K562 (cell line): ENCODE data around the gene ETFBKMT. TPM values are rescaled to one million over a fixed set of nuclear protein-coding genes. Genes with fewer than 3 reads are reported as not detected.
A peak's percentile ranks its signal among the peaks of the same experiment; 100 is the strongest.

Experiments
- BRCA1 ChIP-seq, 2 experiments: fragments of 450-650 bp in 1 of 2; sonication (generic) in 1 of 2; formaldehyde crosslinking in 1 of 2; IDR thresholded peaks; 2 replicates each; pipeline versions ENCODE4 v1.5.0 to v1.6.1; 2017 to 2020; ENCODE audit warnings: mild to moderate bottlenecking in 1 of 2, missing genetic modification reagents in 1 of 2
- CBX8 ChIP-seq: fragments of 200-600 bp; sonication (generic); IDR thresholded peaks from 2 replicates; pipeline ENCODE4 v1.6.1; 2012; ENCODE audit warnings: borderline replicate concordance, mixed run types, low read depth, mild to moderate bottlenecking, moderate library complexity, mixed read lengths, low read length, control low read depth, inconsistent platforms; ENCODE audit not compliant: poor library complexity, severe bottlenecking; ENCODE audit errors: extremely low read depth
- COPS2 ChIP-seq: fragments of 450-650 bp; conservative IDR thresholded peaks from 2 replicates; pipeline ENCODE4 v1.6.1; 2016; ENCODE audit warnings: mild to moderate bottlenecking, moderate library complexity
- CREB5 ChIP-seq: fragments of 250-450 bp; sonication (Bioruptor Pico); IDR thresholded peaks from 2 replicates; pipeline ENCODE4 v1.5.0; 2020; ENCODE audit warnings: mild to moderate bottlenecking
- CREM ChIP-seq: IDR thresholded peaks from 2 replicates; pipeline ENCODE4 v1.6.1; 2014; ENCODE audit warnings: antibody characterized with exemption, low read depth
- CTCFL ChIP-seq: IDR thresholded peaks from 2 replicates; pipeline ENCODE4 v1.6.1; 2011; ENCODE audit warnings: borderline replicate concordance, low read depth, mild to moderate bottlenecking, moderate library complexity, low read length; ENCODE audit not compliant: insufficient read depth, poor library complexity, severe bottlenecking
- ETV1 ChIP-seq: fragments of 450-650 bp; conservative IDR thresholded peaks from 2 replicates; pipeline ENCODE4 v1.6.1; 2016; ENCODE audit warnings: missing genetic modification characterization, control low read depth, low read depth, missing compliant biosample characterization
- ETV5 ChIP-seq: sonication (generic); formaldehyde crosslinking; IDR thresholded peaks from 2 replicates; pipeline ENCODE4 v1.4.0; 2020; ENCODE audit warnings: low read depth, mild to moderate bottlenecking, missing genetic modification reagents
- HBP1 ChIP-seq: fragments of 450-650 bp; formaldehyde crosslinking; IDR thresholded peaks from 2 replicates; pipeline ENCODE4 v1.4.0; 2022; ENCODE audit warnings: missing genetic modification characterization
- HDAC1 ChIP-seq, 2 experiments: fragments of 450-650 bp; IDR thresholded peaks; 2 replicates each; pipeline ENCODE4 v1.6.1; 2016 to 2017; ENCODE audit warnings: inconsistent platforms in 1 of 2, mild to moderate bottlenecking in 1 of 2, moderate library complexity in 1 of 2
- HDAC3 ChIP-seq: fragments of 450-650 bp; IDR thresholded peaks from 2 replicates; pipeline ENCODE4 v1.6.1; 2018; ENCODE audit warnings: borderline replicate concordance, mild to moderate bottlenecking, moderate library complexity; ENCODE audit not compliant: partially characterized antibody
- HNRNPH1 ChIP-seq: fragments of 200-400 bp; formaldehyde crosslinking; optimal IDR thresholded peaks from 2 replicates; pipeline ENCODE3; 2017; ENCODE audit warnings: low read depth, mild to moderate bottlenecking, low read length, moderate library complexity
- MAFK ChIP-seq: IDR thresholded peaks from 2 replicates; pipeline ENCODE4 v1.6.1; 2011; ENCODE audit warnings: low read length, improper control_type of control experiment
- PCBP1 ChIP-seq: fragments of 200-400 bp; formaldehyde crosslinking; IDR thresholded peaks from 2 replicates; pipeline ENCODE4 v1.6.1; 2018; ENCODE audit warnings: mild to moderate bottlenecking, low read depth, low read length; ENCODE audit not compliant: poor library complexity, severe bottlenecking
- PRMT5 ChIP-seq: sonication (generic); formaldehyde crosslinking; IDR thresholded peaks from 2 replicates; pipeline ENCODE4 v1.5.0; 2020; ENCODE audit warnings: missing genetic modification reagents
- RBM15 ChIP-seq: fragments of 200-400 bp; formaldehyde crosslinking; IDR thresholded peaks from 2 replicates; pipeline ENCODE4 v1.6.1; 2018; ENCODE audit warnings: mild to moderate bottlenecking, low read length, moderate library complexity; ENCODE audit not compliant: insufficient read depth
- SNAPC5 ChIP-seq: fragments of 250-450 bp; sonication (Bioruptor Pico); IDR thresholded peaks from 2 replicates; pipeline ENCODE4 v1.8.0; 2021; ENCODE audit warnings: moderate library complexity, mild to moderate bottlenecking, inconsistent platforms
- TCF3 ChIP-seq: sonication (generic); formaldehyde crosslinking; IDR thresholded peaks from 2 replicates; pipeline ENCODE4 v1.4.0; 2020; ENCODE audit warnings: mild to moderate bottlenecking, missing genetic modification reagents
- ZNF140 ChIP-seq: fragments of 250-450 bp; sonication (Bioruptor Pico); IDR thresholded peaks from 2 replicates; pipeline ENCODE4 v1.8.0; 2021; ENCODE audit warnings: moderate library complexity, mild to moderate bottlenecking, inconsistent platforms
- ZNF23 ChIP-seq: fragments of 250-450 bp; sonication (Bioruptor Pico); IDR thresholded peaks from 2 replicates; pipeline ENCODE4 v1.4.0; 2020; ENCODE audit warnings: mild to moderate bottlenecking
- ZNF253 ChIP-seq: fragments of 250-450 bp; sonication (Bioruptor Pico); conservative IDR thresholded peaks from 2 replicates; pipeline ENCODE4 v1.6.1; 2021; ENCODE audit warnings: mild to moderate bottlenecking
- ZNF584 ChIP-seq: fragments of 200-800 bp; sonication (Bioruptor generic); IDR thresholded peaks from 2 replicates; pipeline ENCODE4 v1.6.1; 2016; ENCODE audit warnings: low read depth, mild to moderate bottlenecking, missing genetic modification characterization, missing compliant biosample characterization
- ZNF785 ChIP-seq: fragments of 250-450 bp; sonication (Bioruptor Pico); IDR thresholded peaks from 2 replicates; pipeline ENCODE4 v1.4.0; 2020; ENCODE audit warnings: mild to moderate bottlenecking
- ZNF79 ChIP-seq: fragments of 250-450 bp; sonication (Bioruptor Pico); IDR thresholded peaks from 2 replicates; pipeline ENCODE4 v1.4.0; 2020; ENCODE audit warnings: low read depth, mild to moderate bottlenecking, moderate library complexity
- polyA plus RNA-seq, 8 experiments: library from polyadenylated mRNA; depleted of rRNA in 4 of 8; stranded (reverse) in 5 of 8; unstranded in 3 of 8; fragments of >200 nt; fragmentation: Nextera tagmentation in 2 of 8; fragmentation: Illumina TruSeq in 1 of 8; extraction: Ambion mirVana in 2 of 8; extraction: Trizol in 1 of 8; gene quantifications; 2 replicates each; pipeline versions ENCODE4 v1.2.1 to v1.2.3, GENCODE V29; 2011 to 2014; ENCODE audit warnings: inconsistent platforms in 1 of 8, missing spikeins in 1 of 8
- total RNA-seq, 7 experiments: library from RNA; depleted of rRNA in 6 of 7; stranded (reverse); fragments of >200 nt in 6 of 7; fragmentation: Illumina TruSeq in 2 of 7; extraction: Trizol in 2 of 7; gene quantifications; 2 replicates each; pipeline versions ENCODE4 v1.2.1 to v1.2.3, GENCODE V29; 2011 to 2021; ENCODE audit warnings: low replicate concordance in 1 of 7

ETFBKMT gene
- total and polyA plus RNA-seq, 9 of the 15 experiments (the other 6 are each of a cell fraction or from before 2014, with no cell fraction given), result 0.18 to 1.7 (median 0.96) TPM

DNA sequence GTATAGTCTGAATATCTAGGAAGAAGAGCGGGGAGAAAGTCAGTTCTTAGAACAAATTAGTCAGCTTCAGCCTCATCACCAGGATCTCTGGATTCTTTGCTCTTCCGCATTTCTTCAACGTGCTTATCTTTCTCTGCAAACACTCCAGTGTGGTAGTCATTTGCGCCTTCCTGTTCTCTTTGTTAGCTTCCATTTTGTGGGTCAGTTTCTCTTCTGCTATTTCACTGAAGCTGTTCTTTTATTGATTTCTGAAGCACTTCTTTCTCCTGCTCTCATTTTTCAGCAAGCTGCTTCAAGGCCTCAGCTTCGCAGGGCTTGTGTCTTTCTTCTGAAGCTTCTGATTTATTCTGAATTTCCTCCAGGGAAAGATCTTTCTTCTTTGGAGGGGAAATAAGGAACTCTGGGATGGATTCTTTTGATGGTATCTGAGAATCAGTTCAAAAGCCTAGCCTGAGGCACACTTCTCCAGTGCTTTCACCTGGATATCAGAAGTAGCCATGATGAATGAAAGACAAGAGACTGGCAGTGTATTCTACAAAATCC lies 55.9 kb downstream of the ETFBKMT start (continued):
- TF ChIP-seq CTCFL, result no peak
- TF ChIP-seq ETV5 (CRISPR knock-in tag), result peak; percentile 92
- no peak for TF ChIP-seq BRCA1 (IDR thresholded peaks at IDR 0.05)
- no peak for TF ChIP-seq BRCA1 (CRISPR knock-in tag; IDR thresholded peaks at IDR 0.05)
- TF ChIP-seq CBX8, result no peak
- no peak for TF ChIP-seq PRMT5 (CRISPR knock-in tag)
- no peak for TF ChIP-seq ZNF785 (CRISPR knock-in tag)
- no peak for TF ChIP-seq HNRNPH1
- TF ChIP-seq MAFK, result no peak
- no peak for TF ChIP-seq ZNF79 (CRISPR knock-in tag)
- TF ChIP-seq COPS2, result no peak
- TF ChIP-seq HDAC3, result peak; percentile 28
- peak; percentile 87 for TF ChIP-seq TCF3
- TF ChIP-seq SNAPC5 (CRISPR knock-in tag), result no peak
- no peak for TF ChIP-seq ZNF23
- peak; percentile 85 for TF ChIP-seq ETV1 (tag)
- TF ChIP-seq PCBP1, result no peak
- peak; percentile 73; the same call in 1 of the 2 replicates for TF ChIP-seq CREM
- no peak for TF ChIP-seq ZNF253 (CRISPR knock-in tag)
- TF ChIP-seq CREB5 (CRISPR knock-in tag), result no peak
- TF ChIP-seq HBP1 (CRISPR knock-in tag), result peak; percentile 41; the same call in 1 of the 2 replicates
- no peak for TF ChIP-seq ZNF140 (CRISPR knock-in tag)
- TF ChIP-seq RBM15, result no peak
- peak; percentile 70; the same call in 1 of the 2 replicates for TF ChIP-seq ZNF584 (CRISPR knock-in tag)
- peak in 1 of 2 experiments; percentile 89; a peak in 2 of 4 replicates for TF ChIP-seq HDAC1 (IDR thresholded peaks at IDR 0.05)
